ENCODE measurements around the gene HS3ST5. TPM values are rescaled to one million over a fixed set of nuclear protein-coding genes. Genes with fewer than 3 reads are reported as not detected.

The HS3ST5 gene
- total and polyA plus RNA-seq, 7 donors = 0.28 to 1.1 (median 0.36) TPM; not detected in 2

DNA sequence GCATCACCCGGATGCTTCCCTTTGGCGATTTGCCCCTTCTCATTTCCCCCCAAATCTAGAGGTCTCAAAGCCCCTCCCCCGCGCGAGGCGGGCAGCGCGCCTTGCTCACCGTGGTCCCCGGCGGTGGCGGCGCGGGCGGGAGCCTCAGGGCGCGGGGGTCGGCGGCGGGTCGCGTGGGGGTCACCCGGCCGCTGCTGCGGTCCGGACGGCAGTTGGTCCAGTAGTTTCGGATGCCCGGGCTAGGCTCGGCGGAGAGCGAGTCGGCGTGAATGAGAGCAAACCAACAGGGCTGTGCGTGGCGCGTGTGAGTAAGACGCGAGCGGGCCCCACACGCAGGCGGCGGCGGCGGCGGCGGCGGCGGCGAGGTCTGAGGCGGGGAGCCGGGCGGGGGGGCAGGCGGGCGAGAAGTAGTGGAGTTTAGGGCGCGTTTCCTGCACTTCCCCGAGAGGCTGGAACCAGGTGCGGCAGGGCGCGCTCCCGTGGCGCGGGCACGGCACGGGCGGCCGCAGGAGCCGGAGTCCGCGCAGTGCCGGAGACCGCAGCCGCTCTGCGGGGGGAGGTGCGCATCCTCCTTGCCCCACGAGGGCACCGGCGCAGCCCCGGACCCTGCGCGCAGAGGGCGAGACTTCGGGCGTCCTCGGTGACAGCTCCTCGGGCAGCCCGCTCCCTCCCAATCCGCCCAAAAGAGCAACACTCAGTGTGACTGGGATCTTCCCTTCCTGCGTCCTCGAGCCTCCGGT is 567 bp downstream of the HS3ST5 start:
- no peaks in the 10 kb centered on the region for H3K9me3 ChIP-seq
- intact Hi-C loops (cut with DNase I) = no loop called here
- peaks cover 0 to 35% (median 30%) of the 10 kb centered on the region in 4 donors for H3K4me1 ChIP-seq
- H3K36me3 ChIP-seq = no peaks in the 10 kb centered on the region
- TF ChIP-seq EP300 (IDR thresholded peaks at IDR 0.05) (no peak), POLR2A (IDR thresholded peaks at IDR 0.05) (no peak), POLR2AphosphoS5 (IDR thresholded peaks at IDR 0.05) (no peak)
- TF ChIP-seq, protein P1, sequence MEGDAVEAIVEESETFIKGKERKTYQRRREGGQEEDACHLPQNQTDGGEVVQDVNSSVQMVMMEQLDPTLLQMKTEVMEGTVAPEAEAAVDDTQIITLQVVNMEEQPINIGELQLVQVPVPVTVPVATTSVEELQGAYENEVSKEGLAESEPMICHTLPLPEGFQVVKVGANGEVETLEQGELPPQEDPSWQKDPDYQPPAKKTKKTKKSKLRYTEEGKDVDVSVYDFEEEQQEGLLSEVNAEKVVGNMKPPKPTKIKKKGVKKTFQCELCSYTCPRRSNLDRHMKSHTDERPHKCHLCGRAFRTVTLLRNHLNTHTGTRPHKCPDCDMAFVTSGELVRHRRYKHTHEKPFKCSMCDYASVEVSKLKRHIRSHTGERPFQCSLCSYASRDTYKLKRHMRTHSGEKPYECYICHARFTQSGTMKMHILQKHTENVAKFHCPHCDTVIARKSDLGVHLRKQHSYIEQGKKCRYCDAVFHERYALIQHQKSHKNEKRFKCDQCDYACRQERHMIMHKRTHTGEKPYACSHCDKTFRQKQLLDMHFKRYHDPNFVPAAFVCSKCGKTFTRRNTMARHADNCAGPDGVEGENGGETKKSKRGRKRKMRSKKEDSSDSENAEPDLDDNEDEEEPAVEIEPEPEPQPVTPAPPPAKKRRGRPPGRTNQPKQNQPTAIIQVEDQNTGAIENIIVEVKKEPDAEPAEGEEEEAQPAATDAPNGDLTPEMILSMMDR (IDR thresholded peaks at IDR 0.05) = no peak
- peaks cover 0 to 20% (median 0%) of the 10 kb centered on the region in 3 donors for H3K27me3 ChIP-seq
- 0 to 1% methylated on average over 92 of the region's 92 CpGs for WGBS, 2 donors
- H3K4me3 ChIP-seq = peak overlapping the region; percentile 38 to 65 (median 56)
- DNase-seq = no peak
- peak overlapping the region in 3 of 4 donors; percentile 15 to 49 (median 30) for H3K27ac ChIP-seq

DNA sequence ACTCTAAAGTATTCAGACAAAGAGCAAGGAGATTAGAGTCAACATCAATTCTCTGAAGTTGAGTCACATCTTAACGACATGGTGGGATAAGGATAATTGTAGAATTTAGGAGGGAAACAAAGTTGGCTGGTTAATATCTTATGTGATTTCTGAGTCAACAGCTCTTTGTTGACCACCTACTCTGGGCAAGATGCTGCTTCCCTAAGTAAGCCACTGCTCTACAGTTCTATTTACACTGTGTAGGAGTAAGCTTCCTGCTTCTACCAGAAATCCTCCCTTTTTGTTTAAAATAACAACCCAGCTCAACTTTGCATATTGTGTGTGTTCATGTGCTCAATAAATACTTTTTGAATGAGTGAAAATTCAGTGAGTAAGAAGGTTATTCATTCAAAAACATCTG is 3.1 kb downstream of the HS3ST5 start:
- H3K9me3 ChIP-seq = no peaks in the 10 kb centered on the region
- no peaks in the 10 kb centered on the region for H3K36me3 ChIP-seq
- TF ChIP-seq POLR2A (IDR thresholded peaks at IDR 0.05) = no peak
- TF ChIP-seq, protein P1 (IDR thresholded peaks at IDR 0.05) = no peak
- no peak for TF ChIP-seq EP300 (IDR thresholded peaks at IDR 0.05)
- TF ChIP-seq POLR2AphosphoS5 (IDR thresholded peaks at IDR 0.05) = no peak
- no peak for DNase-seq
- H3K27ac ChIP-seq = no peak overlapping the region
- 4 to 21% methylated on average over 1 of the region's 1 CpG for WGBS, 2 donors
- peaks cover 0 to 20% (median 0%) of the 10 kb centered on the region in 3 donors for H3K27me3 ChIP-seq
- intact Hi-C loops (cut with DNase I) = no loop called here
- H3K4me1 ChIP-seq = peaks cover 0 to 31% (median 28%) of the 10 kb centered on the region in 4 donors
- H3K4me3 ChIP-seq = no peak overlapping the region

DNA sequence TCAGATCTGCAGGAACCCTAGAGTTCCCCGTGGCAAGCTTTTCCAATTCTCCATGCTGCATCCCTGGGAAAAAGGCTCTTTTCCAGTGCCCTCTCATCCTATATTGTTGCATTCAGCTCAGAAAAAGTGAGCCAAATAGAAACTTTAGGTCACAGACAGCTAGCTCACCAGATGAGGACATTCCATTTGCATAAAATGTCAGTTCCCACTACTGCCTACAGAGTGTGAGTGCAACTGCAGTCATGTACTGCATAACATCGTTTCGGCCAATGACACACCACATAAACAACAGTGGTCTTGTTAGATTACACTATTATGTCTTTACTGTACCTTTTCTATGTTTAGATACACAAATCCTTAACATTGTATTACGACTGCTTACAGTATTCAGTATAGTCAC is 8.6 kb downstream of the HS3ST5 start:
- 79 to 82% methylated on average over 4 of the region's 4 CpGs for whole genome bisulfite sequencing, 2 donors
- TF ChIP-seq POLR2A (IDR thresholded peaks at IDR 0.05) (no peak), POLR2AphosphoS5 (IDR thresholded peaks at IDR 0.05) (no peak), EP300 (IDR thresholded peaks at IDR 0.05) (no peak)
- TF ChIP-seq, protein P1 (IDR thresholded peaks at IDR 0.05) = no peak
- no peaks in the 10 kb centered on the region for H3K9me3 ChIP-seq
- intact Hi-C loops (cut with DNase I) = no loop called here
- DNase-seq = no peak
- H3K36me3 ChIP-seq = no peaks in the 10 kb centered on the region
- H3K4me1 ChIP-seq = no peaks in the 10 kb centered on the region
- H3K27me3 ChIP-seq = no peaks in the 10 kb centered on the region
- no peak overlapping the region for H3K27ac ChIP-seq
- no peak overlapping the region for H3K4me3 ChIP-seq

DNA sequence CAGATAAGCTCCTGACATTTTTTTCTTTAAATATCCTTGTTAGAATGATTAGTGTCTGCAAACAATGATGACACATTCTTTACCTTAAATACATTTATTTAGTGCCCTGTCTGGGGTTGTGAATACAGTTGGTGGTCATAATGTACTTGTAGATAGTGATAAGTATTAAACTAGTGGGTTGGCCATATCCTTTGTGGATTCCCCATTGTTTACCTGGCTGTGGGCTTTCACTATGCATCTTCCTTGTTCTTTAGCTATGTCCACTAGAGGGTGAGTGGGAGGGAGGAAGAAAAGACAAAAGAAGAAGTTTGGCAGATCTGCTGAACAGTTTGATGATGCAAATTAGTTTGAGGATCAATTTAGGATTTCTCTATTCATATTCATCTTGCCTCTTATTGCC is 15.7 kb downstream of the HS3ST5 start:
- Histone ChIP-seq H3K36me3 (no peaks in the 10 kb centered on the region), H3K27ac (no peak overlapping the region), H3K4me1 (no peaks in the 10 kb centered on the region), H3K4me3 (no peak overlapping the region), H3K9me3 (no peaks in the 10 kb centered on the region), H3K27me3 (no peaks in the 10 kb centered on the region)
- no peak for TF ChIP-seq EP300 (IDR thresholded peaks at IDR 0.05)
- TF ChIP-seq, protein P1 (IDR thresholded peaks at IDR 0.05) = no peak
- TF ChIP-seq POLR2A (IDR thresholded peaks at IDR 0.05) = no peak
- TF ChIP-seq POLR2AphosphoS5 (IDR thresholded peaks at IDR 0.05) = no peak
- intact Hi-C loops (cut with DNase I) = no loop called here
- no peak for DNase-seq

All from sigmoid colon (tissue), 7 donors.